Neural cell (in vitro differentiated cells): ENCODE results near the gene LRBA.

Experiments
- EP300 ChIP-seq: fragments of 450-650 bp; conservative IDR thresholded peaks from 2 replicates; pipeline ENCODE4 v1.6.1; 2014; ENCODE audit warnings: antibody characterized with exemption, mild to moderate bottlenecking, moderate library complexity; ENCODE audit not compliant: poor library complexity, severe bottlenecking
- EZH2 ChIP-seq: fragments of 200-600, 300-800 bp; shearing (Covaris generic), sonication (generic); IDR thresholded peaks from 2 replicates; pipeline ENCODE4 v1.6.1; 2014; ENCODE audit warnings: antibody characterized with exemption, low read length, borderline replicate concordance, mild to moderate bottlenecking; ENCODE audit not compliant: insufficient read depth, poor library complexity, severe bottlenecking
- MXI1 ChIP-seq: fragments of 450-650 bp; conservative IDR thresholded peaks from 2 replicates; pipeline ENCODE4 v1.6.1; 2014; ENCODE audit warnings: antibody characterized with exemption, mild to moderate bottlenecking; ENCODE audit not compliant: poor library complexity, severe bottlenecking
- RAD21 ChIP-seq: fragments of 450-650 bp; conservative IDR thresholded peaks from 2 replicates; pipeline ENCODE4 v1.6.1; 2014; ENCODE audit warnings: antibody characterized with exemption, mild to moderate bottlenecking, moderate library complexity
- TF ChIP-seq, protein P1 (sequence below): fragments of 450-650 bp; IDR thresholded peaks from 2 replicates; pipeline ENCODE4 v1.5.1; 2014; ENCODE audit warnings: antibody characterized with exemption, mild to moderate bottlenecking, moderate library complexity; ENCODE audit not compliant: poor library complexity, severe bottlenecking
- TF ChIP-seq, protein P2 (sequence below): IDR thresholded peaks from 2 replicates; pipeline ENCODE4 v1.6.1; 2012; ENCODE audit warnings: borderline replicate concordance

GRCh38 chr4:150906987-150907633 is 108.0 kb downstream of the LRBA start:
- TF ChIP-seq, protein P1, sequence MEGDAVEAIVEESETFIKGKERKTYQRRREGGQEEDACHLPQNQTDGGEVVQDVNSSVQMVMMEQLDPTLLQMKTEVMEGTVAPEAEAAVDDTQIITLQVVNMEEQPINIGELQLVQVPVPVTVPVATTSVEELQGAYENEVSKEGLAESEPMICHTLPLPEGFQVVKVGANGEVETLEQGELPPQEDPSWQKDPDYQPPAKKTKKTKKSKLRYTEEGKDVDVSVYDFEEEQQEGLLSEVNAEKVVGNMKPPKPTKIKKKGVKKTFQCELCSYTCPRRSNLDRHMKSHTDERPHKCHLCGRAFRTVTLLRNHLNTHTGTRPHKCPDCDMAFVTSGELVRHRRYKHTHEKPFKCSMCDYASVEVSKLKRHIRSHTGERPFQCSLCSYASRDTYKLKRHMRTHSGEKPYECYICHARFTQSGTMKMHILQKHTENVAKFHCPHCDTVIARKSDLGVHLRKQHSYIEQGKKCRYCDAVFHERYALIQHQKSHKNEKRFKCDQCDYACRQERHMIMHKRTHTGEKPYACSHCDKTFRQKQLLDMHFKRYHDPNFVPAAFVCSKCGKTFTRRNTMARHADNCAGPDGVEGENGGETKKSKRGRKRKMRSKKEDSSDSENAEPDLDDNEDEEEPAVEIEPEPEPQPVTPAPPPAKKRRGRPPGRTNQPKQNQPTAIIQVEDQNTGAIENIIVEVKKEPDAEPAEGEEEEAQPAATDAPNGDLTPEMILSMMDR: no peak
- TF ChIP-seq RAD21 (no peak), EP300 (no peak), MXI1 (no peak), EZH2 (no peak)
- TF ChIP-seq, protein P2, sequence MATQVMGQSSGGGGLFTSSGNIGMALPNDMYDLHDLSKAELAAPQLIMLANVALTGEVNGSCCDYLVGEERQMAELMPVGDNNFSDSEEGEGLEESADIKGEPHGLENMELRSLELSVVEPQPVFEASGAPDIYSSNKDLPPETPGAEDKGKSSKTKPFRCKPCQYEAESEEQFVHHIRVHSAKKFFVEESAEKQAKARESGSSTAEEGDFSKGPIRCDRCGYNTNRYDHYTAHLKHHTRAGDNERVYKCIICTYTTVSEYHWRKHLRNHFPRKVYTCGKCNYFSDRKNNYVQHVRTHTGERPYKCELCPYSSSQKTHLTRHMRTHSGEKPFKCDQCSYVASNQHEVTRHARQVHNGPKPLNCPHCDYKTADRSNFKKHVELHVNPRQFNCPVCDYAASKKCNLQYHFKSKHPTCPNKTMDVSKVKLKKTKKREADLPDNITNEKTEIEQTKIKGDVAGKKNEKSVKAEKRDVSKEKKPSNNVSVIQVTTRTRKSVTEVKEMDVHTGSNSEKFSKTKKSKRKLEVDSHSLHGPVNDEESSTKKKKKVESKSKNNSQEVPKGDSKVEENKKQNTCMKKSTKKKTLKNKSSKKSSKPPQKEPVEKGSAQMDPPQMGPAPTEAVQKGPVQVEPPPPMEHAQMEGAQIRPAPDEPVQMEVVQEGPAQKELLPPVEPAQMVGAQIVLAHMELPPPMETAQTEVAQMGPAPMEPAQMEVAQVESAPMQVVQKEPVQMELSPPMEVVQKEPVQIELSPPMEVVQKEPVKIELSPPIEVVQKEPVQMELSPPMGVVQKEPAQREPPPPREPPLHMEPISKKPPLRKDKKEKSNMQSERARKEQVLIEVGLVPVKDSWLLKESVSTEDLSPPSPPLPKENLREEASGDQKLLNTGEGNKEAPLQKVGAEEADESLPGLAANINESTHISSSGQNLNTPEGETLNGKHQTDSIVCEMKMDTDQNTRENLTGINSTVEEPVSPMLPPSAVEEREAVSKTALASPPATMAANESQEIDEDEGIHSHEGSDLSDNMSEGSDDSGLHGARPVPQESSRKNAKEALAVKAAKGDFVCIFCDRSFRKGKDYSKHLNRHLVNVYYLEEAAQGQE: no peak
